H1 (cell line): Measurements from ENCODE around the gene LPCAT1. TPM values are rescaled to one million over a fixed set of nuclear protein-coding genes. Genes with fewer than 3 reads are reported as not detected.
"Not testable (repeated sequence)": the region's sequence is repeated elsewhere in the genome, so short reads cannot be mapped to it uniquely, and the experiment has no call there.

Experiments used
- CTCF ChIA-PET: fragments of 300-600 bp; sonication (Branson Sonifier 250); formaldehyde crosslinking; loops from one replicate; lab custom pipeline; 2021; ENCODE audit not compliant: partially characterized antibody; lab: Charles Lee
- POLR2A ChIA-PET: fragments of 300-600 bp; sonication (Branson Sonifier 250); formaldehyde crosslinking; loops from one replicate; lab custom pipeline; 2021; ENCODE audit warnings: inconsistent platforms; ENCODE audit not compliant: partially characterized antibody; lab: Charles Lee
- DNase-seq, 2 experiments: peaks; one replicate each; pipeline versions ENCODE4 v3.0.0 to v3.0.0-alpha.2; 2010 to 2022; ENCODE audit warnings: low spot score in 2 of 2, low read depth in 1 of 2, mixed read lengths in 1 of 2
- FAIRE-seq: peaks from 2 replicates; lab custom pipeline; 2011; peaks lifted over from hg19 to GRCh38; lab: Jason Lieb, UNC
- H2AFZ ChIP-seq: 2 replicates; pipeline ENCODE4 v1.8.1; 2012; ENCODE audit warnings: low read length, inconsistent platforms
- H2AK5ac ChIP-seq: 2 replicates; pipeline ENCODE4 v1.6.1; 2013; ENCODE audit warnings: low read depth, low read length
- H2BK120ac ChIP-seq: replicated peaks from 2 replicates; pipeline ENCODE3; 2013; ENCODE audit warnings: low read depth, low read length, inconsistent platforms
- H2BK12ac ChIP-seq: 2 replicates; pipeline ENCODE4 v1.6.1; 2013; ENCODE audit warnings: low read depth, low read length
- H2BK15ac ChIP-seq: 2 replicates; pipeline ENCODE4 v1.6.1; 2013; ENCODE audit warnings: low read length
- H2BK20ac ChIP-seq: 2 replicates; pipeline ENCODE4 v1.6.1; 2013; ENCODE audit warnings: low read length
- H2BK5ac ChIP-seq: 2 replicates; pipeline ENCODE4 v1.6.1; 2013; ENCODE audit warnings: low read depth, low read length
- H3K14ac ChIP-seq: 2 replicates; pipeline ENCODE4 v1.6.1; 2013; ENCODE audit warnings: inconsistent platforms; ENCODE audit not compliant: insufficient read length
- H3K18ac ChIP-seq: 2 replicates; pipeline ENCODE4 v1.6.1; 2013; ENCODE audit warnings: low read length; ENCODE audit errors: extremely low read depth
- H3K23ac ChIP-seq: 2 replicates; pipeline ENCODE4 v1.6.1; 2013; ENCODE audit warnings: inconsistent platforms; ENCODE audit not compliant: insufficient read length
- H3K23me2 ChIP-seq: 2 replicates; pipeline ENCODE4 v1.6.1; 2013; ENCODE audit warnings: low read depth, low read length
- H3K27ac ChIP-seq: 2 replicates; pipeline ENCODE4 v1.6.1; 2011; ENCODE audit warnings: low read depth, low read length, inconsistent platforms
- H3K27me3 ChIP-seq, 4 experiments: replicated peaks in 1 of 4; 1 replicate in 1 of 4; 2 replicates in 3 of 4; pipeline versions ENCODE4 v1.6.1 to v1.8.1; 2011 to 2013; ENCODE audit warnings: low read length in 3 of 4, mild to moderate bottlenecking in 3 of 4, inconsistent platforms in 2 of 4, mixed read lengths in 2 of 4, moderate library complexity in 1 of 4; ENCODE audit not compliant: control insufficient read depth in 3 of 4, insufficient read depth in 3 of 4; ENCODE audit errors: extremely low read depth in 1 of 4
- H3K36me3 ChIP-seq, 4 experiments: 2 replicates each; pipeline versions ENCODE4 v1.6.1 to v1.8.1; 2011 to 2013; ENCODE audit warnings: mild to moderate bottlenecking in 4 of 4, low read length in 3 of 4, moderate library complexity in 2 of 4, control low read depth in 1 of 4, inconsistent platforms in 1 of 4; ENCODE audit not compliant: insufficient read depth in 4 of 4, control insufficient read depth in 2 of 4
- H3K4ac ChIP-seq: replicated peaks from 2 replicates; pipeline ENCODE3; 2013; ENCODE audit warnings: low read length, low read depth, mixed read lengths, inconsistent platforms; ENCODE audit not compliant: insufficient read length
- H3K4me1 ChIP-seq, 4 experiments: replicated peaks in 1 of 4; 1 replicate in 1 of 4; 2 replicates in 3 of 4; pipeline versions ENCODE4 v1.6.1 to v1.8.1; 2011 to 2013; ENCODE audit warnings: low read length in 3 of 4, inconsistent platforms in 2 of 4, mixed read lengths in 1 of 4; ENCODE audit not compliant: insufficient read depth in 4 of 4, control insufficient read depth in 3 of 4
- H3K4me2 ChIP-seq, 2 experiments: 2 replicates each; pipeline versions ENCODE4 v1.6.1 to v1.8.1; 2011 to 2013; ENCODE audit warnings: low read depth in 2 of 2, low read length in 2 of 2, control low read depth in 1 of 2, inconsistent platforms in 1 of 2, mild to moderate bottlenecking in 1 of 2; ENCODE audit not compliant: insufficient read depth in 1 of 2
- H3K4me3 ChIP-seq, 4 experiments: fragments of 200-600, 300-600 bp in 1 of 4; sonication (generic), shearing (Covaris generic), sonication (Bioruptor Twin) in 1 of 4; 2 replicates each; pipeline versions ENCODE4 v1.5.1 to v1.8.1; 2011 to 2016; ENCODE audit warnings: low read length in 4 of 4, low read depth in 3 of 4, control low read depth in 2 of 4, inconsistent platforms in 2 of 4, mild to moderate bottlenecking in 2 of 4, mixed read lengths in 1 of 4, moderate library complexity in 1 of 4; ENCODE audit not compliant: insufficient read depth in 2 of 4; ENCODE audit errors: extremely low read depth in 1 of 4
- H3K56ac ChIP-seq: replicated peaks from 2 replicates; pipeline ENCODE3; 2013; ENCODE audit warnings: low read depth, mild to moderate bottlenecking, mixed read lengths, low read length, inconsistent platforms; ENCODE audit not compliant: insufficient read length
- H3K79me1 ChIP-seq: 2 replicates; pipeline ENCODE4 v1.6.1; 2013; ENCODE audit warnings: low read depth, low read length, control low read depth
- H3K79me2 ChIP-seq, 2 experiments: 2 replicates each; pipeline versions ENCODE4 v1.6.1 to v1.8.1; 2012 to 2013; ENCODE audit warnings: low read length in 2 of 2, mild to moderate bottlenecking in 2 of 2, inconsistent platforms in 1 of 2; ENCODE audit not compliant: insufficient read depth in 2 of 2, control insufficient read depth in 1 of 2
- H3K9ac ChIP-seq, 4 experiments: replicated peaks in 1 of 4; 1 replicate in 1 of 4; 2 replicates in 3 of 4; pipeline versions ENCODE4 v1.6.1 to v1.8.1; 2011 to 2013; ENCODE audit warnings: low read depth in 3 of 4, low read length in 3 of 4, control low read depth in 2 of 4, mild to moderate bottlenecking in 2 of 4, moderate library complexity in 2 of 4, inconsistent platforms in 1 of 4; ENCODE audit errors: extremely low read depth in 1 of 4
- H3K9me3 ChIP-seq, 2 experiments: 2 replicates each; pipeline versions ENCODE4 v1.6.1 to v1.8.1; 2012 to 2013; ENCODE audit warnings: mild to moderate bottlenecking in 2 of 2, moderate library complexity in 2 of 2, control low read depth in 1 of 2, inconsistent platforms in 1 of 2, low read depth in 1 of 2, low read length in 1 of 2, mixed read lengths in 1 of 2; ENCODE audit not compliant: insufficient read depth in 2 of 2
- H4K20me1 ChIP-seq, 2 experiments: replicated peaks in 1 of 2; 2 replicates each; pipeline versions ENCODE3 to v1.8.1; 2011 to 2013; ENCODE audit warnings: inconsistent platforms in 2 of 2, low read length in 2 of 2, mild to moderate bottlenecking in 1 of 2; ENCODE audit not compliant: insufficient read depth in 2 of 2, control insufficient read depth in 1 of 2
- H4K5ac ChIP-seq: 2 replicates; pipeline ENCODE4 v1.6.1; 2013; ENCODE audit warnings: low read length, low read depth, mixed read lengths, inconsistent platforms; ENCODE audit not compliant: insufficient read length
- H4K8ac ChIP-seq: 2 replicates; pipeline ENCODE4 v1.8.0; 2013; ENCODE audit warnings: mild to moderate bottlenecking, moderate library complexity, low read length, inconsistent platforms; ENCODE audit not compliant: insufficient read depth; ENCODE audit errors: extremely low read depth
- H4K91ac ChIP-seq: replicated peaks from 2 replicates; pipeline ENCODE3; 2013; ENCODE audit warnings: low read length, mixed read lengths, inconsistent platforms; ENCODE audit not compliant: insufficient read length
- WGBS, 2 experiments: shearing (Covaris generic) in 1 of 2; methylation state at CpG; one replicate each; pipeline versions ENCODE4 v1.1.6 to v1.1.7; 2013 to 2015; ENCODE audit warnings: low lambda C conversion rate in 2 of 2, mixed read lengths in 2 of 2, inconsistent platforms in 1 of 2, low coverage in 1 of 2, missing lambda C conversion rate in 1 of 2; ENCODE audit not compliant: insufficient replicate concordance in 2 of 2, insufficient coverage in 1 of 2, insufficient read length in 1 of 2; ENCODE audit errors: extremely low coverage in 1 of 2, missing lambda C conversion rate in 1 of 2; 5-methylcytosine and 5-hydroxymethylcytosine counted together
- polyA plus RNA-seq, 7 experiments: library from polyadenylated mRNA; depleted of rRNA in 3 of 7; stranded (reverse) in 5 of 7; unstranded in 2 of 7; fragments of >200 nt in 5 of 7; fragments of 200-250 nt in 2 of 7; gene quantifications; 1 replicate in 5 of 7; 2 replicates in 1 of 7; 4 replicates in 1 of 7; pipeline versions ENCODE4 v1.2.1 to v1.2.3, GENCODE V29; 2011 to 2013; ENCODE audit warnings: missing spikeins in 2 of 7, mixed read lengths in 2 of 7
- total RNA-seq: library from RNA; stranded (reverse); fragmentation: NEBNext Ultra II Directional; extraction: Animal tissue kit (Norgen Biotek cat#: 25700); gene quantifications from 2 replicates; pipeline ENCODE4 v1.2.1, GENCODE V29; 2021

LPCAT1 gene
- total and polyA plus RNA-seq, 2 of the 8 experiments (the other 6 are each of a cell fraction or from before 2014, with no cell fraction given): 107 to 260 TPM

- FAIRE-seq, H3K23ac ChIP-seq, H4K91ac ChIP-seq, H3K27ac ChIP-seq, H3K9me3 ChIP-seq, H3K56ac ChIP-seq, H2BK20ac ChIP-seq, H2BK120ac ChIP-seq, H3K9ac ChIP-seq, H2BK15ac ChIP-seq, H2BK5ac ChIP-seq, DNase-seq, H2AFZ ChIP-seq, H3K4me3 ChIP-seq, H4K8ac ChIP-seq, H3K23me2 ChIP-seq, H3K18ac ChIP-seq, H3K14ac ChIP-seq, H2AK5ac ChIP-seq, H4K5ac ChIP-seq, H3K27me3 ChIP-seq, H3K4ac ChIP-seq: not testable (repeated sequence)
- peaks cover 53 to 75% of the 10 kb centered on the region in 2 experiments for H4K20me1 ChIP-seq
- 78% methylated on average over 14 of the region's 14 CpGs; no CpG with 5 or more reads in 1 of the 2 experiments for WGBS, 2 experiments
- peaks cover 49 to 100% of the 10 kb centered on the region in 2 experiments for H3K79me2 ChIP-seq
- 0 out of 4 replicates have a peak overlapping the region, but pooled peaks have one; percentile 3 to 14 for H3K4me2 ChIP-seq
- peaks cover 2 to 25% (median 12%) of the 10 kb centered on the region in 4 experiments; a peak in 5 of 8 replicates for H3K36me3 ChIP-seq
- peaks cover 2 to 38% (median 27%) of the 10 kb centered on the region in 4 experiments for H3K4me1 ChIP-seq
- H3K79me1 ChIP-seq: peaks cover 37% of the 10 kb centered on the region
- CTCF ChIA-PET: interaction anchor here (1.1 to 6.4 kb wide), 7 partner anchors 8 to 300 kb away, joined by 3 to 34 read pairs (median 5); no protein-coding TSS in a partner anchor
- 0 out of 2 replicates have a peak overlapping the region, but pooled peaks have one; percentile 27 for H2BK12ac ChIP-seq
- POLR2A ChIA-PET: interaction anchor here (1.1 to 3.5 kb wide), 5 partner anchors 10 to 89 kb away, joined by 3 to 39 read pairs (median 14); no protein-coding TSS in a partner anchor
Observed at GRCh38 chr5:1505089-1505488, 18.7 kb downstream of the LPCAT1 start.
